ENCODE results near the gene LSR. TPM values are rescaled to one million over a fixed set of nuclear protein-coding genes. Genes with fewer than 3 reads are reported as not detected.

The LSR gene
- total RNA-seq, 1 experiment from 2014 or later = 152 TPM

DNA sequence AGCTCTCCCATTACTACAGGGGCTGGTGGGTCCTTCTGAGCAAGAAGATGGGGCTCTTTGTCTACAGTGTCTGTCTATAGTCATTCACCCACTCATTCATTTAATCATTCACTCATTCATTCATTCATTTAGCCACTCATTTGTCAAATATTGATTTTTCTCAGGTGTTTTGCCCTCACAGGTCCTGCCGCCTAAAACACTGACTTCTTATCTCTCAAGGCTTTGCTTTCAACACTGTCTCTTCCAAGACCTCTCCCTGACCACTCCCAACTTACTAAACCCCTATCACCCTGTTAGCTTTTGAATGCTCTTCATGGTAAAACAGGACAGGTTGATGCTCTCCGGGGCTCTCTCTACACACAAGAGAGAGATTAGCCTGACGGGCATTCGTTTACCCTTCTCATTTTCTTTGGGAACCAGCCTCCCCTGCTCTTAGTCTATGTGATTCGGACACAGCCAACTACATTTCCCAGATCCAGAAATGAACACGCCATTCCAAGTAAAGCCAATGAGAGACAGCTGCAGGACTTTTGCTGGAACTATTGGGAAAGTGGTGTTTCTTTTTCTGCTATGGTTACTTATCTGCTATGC, 43.0 kb upstream of the LSR start:
- H3K4me3 Mint-ChIP-seq = no peak overlapping the region
- H3K27ac Mint-ChIP-seq = peak overlapping the region; percentile 36 to 63 (median 54)
- H3K27me3 Mint-ChIP-seq (ENCODE audit: low read depth) = no peaks in the 10 kb centered on the region; the same call in 1 of the 2 replicates
- no CpG with 5 or more reads among the region's 6 CpGs for WGBS (ENCODE audit: extremely low coverage, insufficient read length, low lambda C conversion rate)
- H3K14ac ChIP-seq (ENCODE audit: insufficient read depth, low read length) = peak overlapping the region; percentile 62; the same call in 1 of the 2 replicates
- H3K27me3 ChIP-seq (ENCODE audit: insufficient read depth, low read length) = no peaks in the 10 kb centered on the region
- peak overlapping the region; percentile 2 for H3K27ac ChIP-seq (ENCODE audit: insufficient read length, low read depth, low read length)
- H4K8ac ChIP-seq (replicated peaks; ENCODE audit: insufficient read length, low read depth, low read length) = no peak overlapping the region
- no peak for DNase-seq
- no peaks in the 10 kb centered on the region for H3K9me3 ChIP-seq (ENCODE audit: control insufficient read depth, low read depth, low read length)
- H2BK120ac ChIP-seq (ENCODE audit: low read depth, low read length, poor library complexity, severe bottlenecking) = no peak overlapping the region
- H4K20me1 ChIP-seq (ENCODE audit: control insufficient read depth, insufficient read depth, insufficient read length) = no peaks in the 10 kb centered on the region
- H2AFZ ChIP-seq (ENCODE audit: low read length) = no peak overlapping the region
- H3K4ac ChIP-seq (ENCODE audit: low read depth, low read length) = no peak overlapping the region
- H3K79me1 ChIP-seq (ENCODE audit: insufficient read depth, low read depth, low read length, poor library complexity, severe bottlenecking) = no peaks in the 10 kb centered on the region
- no peak overlapping the region for H3K56ac ChIP-seq (ENCODE audit: insufficient read length, low read depth, low read length)
- H3K9me3 Mint-ChIP-seq = no peaks in the 10 kb centered on the region; a peak in 3 of 5 replicates
- H3K18ac ChIP-seq (ENCODE audit: insufficient read length, low read depth, low read length) = peak overlapping the region; percentile 28
- H2AK5ac ChIP-seq (ENCODE audit: insufficient read length, low read length) = no peak overlapping the region
- no peak overlapping the region for H2BK15ac ChIP-seq (ENCODE audit: low read depth, low read length)
- TF ChIP-seq, protein P1, sequence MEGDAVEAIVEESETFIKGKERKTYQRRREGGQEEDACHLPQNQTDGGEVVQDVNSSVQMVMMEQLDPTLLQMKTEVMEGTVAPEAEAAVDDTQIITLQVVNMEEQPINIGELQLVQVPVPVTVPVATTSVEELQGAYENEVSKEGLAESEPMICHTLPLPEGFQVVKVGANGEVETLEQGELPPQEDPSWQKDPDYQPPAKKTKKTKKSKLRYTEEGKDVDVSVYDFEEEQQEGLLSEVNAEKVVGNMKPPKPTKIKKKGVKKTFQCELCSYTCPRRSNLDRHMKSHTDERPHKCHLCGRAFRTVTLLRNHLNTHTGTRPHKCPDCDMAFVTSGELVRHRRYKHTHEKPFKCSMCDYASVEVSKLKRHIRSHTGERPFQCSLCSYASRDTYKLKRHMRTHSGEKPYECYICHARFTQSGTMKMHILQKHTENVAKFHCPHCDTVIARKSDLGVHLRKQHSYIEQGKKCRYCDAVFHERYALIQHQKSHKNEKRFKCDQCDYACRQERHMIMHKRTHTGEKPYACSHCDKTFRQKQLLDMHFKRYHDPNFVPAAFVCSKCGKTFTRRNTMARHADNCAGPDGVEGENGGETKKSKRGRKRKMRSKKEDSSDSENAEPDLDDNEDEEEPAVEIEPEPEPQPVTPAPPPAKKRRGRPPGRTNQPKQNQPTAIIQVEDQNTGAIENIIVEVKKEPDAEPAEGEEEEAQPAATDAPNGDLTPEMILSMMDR (conservative IDR thresholded peaks at IDR 0.05) = no peak
- no peak overlapping the region for H3K23ac ChIP-seq (ENCODE audit: insufficient read length, low read depth, low read length)
- H4K5ac ChIP-seq (ENCODE audit: insufficient read length, low read depth, low read length) = no peak overlapping the region
- peaks cover 46 to 52% of the 10 kb centered on the region in 2 experiments for H3K4me1 Mint-ChIP-seq
- no peak overlapping the region for H3K9ac ChIP-seq (ENCODE audit: extremely low read depth, insufficient read length, low read length)
- H2BK20ac ChIP-seq (ENCODE audit: low read depth, low read length, poor library complexity, severe bottlenecking) = no peak overlapping the region
- no peak overlapping the region for H2BK5ac ChIP-seq (ENCODE audit: insufficient read length, low read length)
- H3K36me3 Mint-ChIP-seq (ENCODE audit: insufficient read depth in 1 of 3, low read depth in 3 of 3) = no peaks in the 10 kb centered on the region; a peak in 1 of 7 replicates
- no peaks in the 10 kb centered on the region for H3K23me2 ChIP-seq (ENCODE audit: insufficient read length, low read depth, low read length, poor library complexity, severe bottlenecking)
- no peak overlapping the region for H4K91ac ChIP-seq (ENCODE audit: insufficient read length, low read depth, low read length)
- H3K79me2 ChIP-seq (ENCODE audit: insufficient read depth, low read length) = no peaks in the 10 kb centered on the region
- peak overlapping the region; percentile 70 for H2BK12ac ChIP-seq (ENCODE audit: insufficient read length, low read depth, low read length)
- no peak overlapping the region for H3T11ph ChIP-seq (ENCODE audit: low read length)
- H3K4me1 ChIP-seq (ENCODE audit: insufficient read depth, low read length) = peaks cover 12% of the 10 kb centered on the region
- H3K4me2 ChIP-seq (ENCODE audit: insufficient read depth, insufficient read length, low read length) = no peak overlapping the region
